ENCODE results near the gene SIL1.

SIL1 gene

GRCh38 chr5:138978581-138978980, 219.6 kb downstream of the SIL1 start:
- DNase-seq (ENCODE audit: low spot score): no peak

GRCh38 chr5:138978080-138978479, 220.1 kb downstream of the SIL1 start:
- DNase-seq (ENCODE audit: low spot score): no peak

- no peak for DNase-seq (ENCODE audit: low spot score)
Observed at GRCh38 chr5:138975098-138975847, 222.9 kb downstream of the SIL1 start.

GRCh38 chr5:138974227-138975063, 223.7 kb downstream of the SIL1 start:
- DNase-seq (ENCODE audit: low spot score): no peak

GRCh38 chr5:138972836-138973235, 225.3 kb downstream of the SIL1 start:
- no peak for DNase-seq (ENCODE audit: low spot score)

- no peak for DNase-seq (ENCODE audit: low spot score)
Observed at GRCh38 chr5:138972230-138972629, 225.9 kb downstream of the SIL1 start.

- no peak for DNase-seq (ENCODE audit: low spot score)
Observed at GRCh38 chr5:138969323-138970002, 228.7 kb downstream of the SIL1 start.

GRCh38 chr5:138968601-138969000, 229.6 kb downstream of the SIL1 start:
- DNase-seq (ENCODE audit: low spot score): no peak

- DNase-seq (ENCODE audit: low spot score): no peak
Observed at GRCh38 chr5:138967791-138968448, 230.2 kb downstream of the SIL1 start.

GRCh38 chr5:138966236-138966985, 231.8 kb downstream of the SIL1 start:
- DNase-seq (ENCODE audit: low spot score): peak; percentile 63

GRCh38 chr5:138965626-138966025, 232.5 kb downstream of the SIL1 start:
- DNase-seq (ENCODE audit: low spot score): no peak

- no peak for DNase-seq (ENCODE audit: low spot score)
Observed at GRCh38 chr5:138964647-138965201, 233.4 kb downstream of the SIL1 start.

- DNase-seq (ENCODE audit: low spot score): no peak
Observed at GRCh38 chr5:138963763-138964371, 234.3 kb downstream of the SIL1 start.

GRCh38 chr5:138962614-138963370, 235.4 kb downstream of the SIL1 start:
- no peak for DNase-seq (ENCODE audit: low spot score)

- DNase-seq (ENCODE audit: low spot score): no peak
Observed at GRCh38 chr5:138961729-138962128, 236.4 kb downstream of the SIL1 start.

- no peak for DNase-seq (ENCODE audit: low spot score)
Observed at GRCh38 chr5:138961221-138961620, 236.9 kb downstream of the SIL1 start.

- DNase-seq (ENCODE audit: low spot score): no peak
Observed at GRCh38 chr5:138960145-138960692, 237.9 kb downstream of the SIL1 start.

GRCh38 chr5:138956801-138957200, 241.4 kb downstream of the SIL1 start:
- no peak for DNase-seq (ENCODE audit: low spot score)

GRCh38 chr5:138955671-138956295, 242.4 kb downstream of the SIL1 start:
- no peak for DNase-seq (ENCODE audit: low spot score)

Data from RKO (cell line).